GF-D8 (cell line): Measurements from ENCODE around the gene TMEM18.
"Not testable (repeated sequence)": the region's sequence is repeated elsewhere in the genome, so short reads cannot be mapped to it uniquely, and the experiment has no call there.

ENCODE experiments used
- DNase-seq: peaks from one replicate; lab custom pipeline; 2025; lab: John Stamatoyannopoulos, UW

Gene TMEM18

DNA sequence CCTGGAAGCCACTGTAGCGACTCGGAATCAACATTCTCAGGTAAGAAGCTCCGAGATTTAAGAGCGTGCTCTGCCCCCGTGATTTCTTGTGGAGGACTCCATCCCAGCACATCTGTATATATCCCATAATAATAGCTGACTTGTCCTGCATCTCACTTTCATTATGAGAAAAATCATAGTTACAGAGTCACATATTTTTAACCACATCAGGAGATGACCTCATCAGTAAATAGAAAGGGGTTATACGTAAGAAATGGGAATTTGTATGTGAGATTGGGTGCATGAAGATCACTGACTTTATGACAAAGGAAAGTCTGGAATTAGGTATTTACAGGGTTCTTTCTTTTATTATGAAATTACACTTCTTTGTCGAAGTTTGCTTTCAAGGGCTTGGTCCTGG, 16.4 kb upstream of the TMEM18 start:
- DNase-seq: no peak

DNA sequence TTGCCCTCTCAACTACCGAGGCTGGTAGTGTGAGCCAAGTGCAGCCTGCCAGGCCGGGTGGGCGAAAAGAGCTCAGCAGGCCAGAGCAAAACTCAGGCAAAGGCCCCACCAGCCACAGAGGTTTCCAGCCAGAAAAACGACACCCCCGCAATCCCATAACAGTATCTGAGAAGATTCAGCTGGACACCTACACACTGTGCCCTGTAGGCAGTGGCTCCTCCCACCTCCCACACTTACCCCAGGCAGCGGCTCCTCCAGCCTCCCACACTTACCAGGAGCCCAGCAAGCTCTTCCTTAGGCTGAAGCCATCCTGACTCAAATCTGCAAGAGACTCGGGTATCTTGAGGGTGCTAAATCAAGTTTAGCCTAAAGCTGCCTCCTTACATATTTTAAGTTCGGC, 15.6 kb upstream of the TMEM18 start:
- DNase-seq: no peak

DNA sequence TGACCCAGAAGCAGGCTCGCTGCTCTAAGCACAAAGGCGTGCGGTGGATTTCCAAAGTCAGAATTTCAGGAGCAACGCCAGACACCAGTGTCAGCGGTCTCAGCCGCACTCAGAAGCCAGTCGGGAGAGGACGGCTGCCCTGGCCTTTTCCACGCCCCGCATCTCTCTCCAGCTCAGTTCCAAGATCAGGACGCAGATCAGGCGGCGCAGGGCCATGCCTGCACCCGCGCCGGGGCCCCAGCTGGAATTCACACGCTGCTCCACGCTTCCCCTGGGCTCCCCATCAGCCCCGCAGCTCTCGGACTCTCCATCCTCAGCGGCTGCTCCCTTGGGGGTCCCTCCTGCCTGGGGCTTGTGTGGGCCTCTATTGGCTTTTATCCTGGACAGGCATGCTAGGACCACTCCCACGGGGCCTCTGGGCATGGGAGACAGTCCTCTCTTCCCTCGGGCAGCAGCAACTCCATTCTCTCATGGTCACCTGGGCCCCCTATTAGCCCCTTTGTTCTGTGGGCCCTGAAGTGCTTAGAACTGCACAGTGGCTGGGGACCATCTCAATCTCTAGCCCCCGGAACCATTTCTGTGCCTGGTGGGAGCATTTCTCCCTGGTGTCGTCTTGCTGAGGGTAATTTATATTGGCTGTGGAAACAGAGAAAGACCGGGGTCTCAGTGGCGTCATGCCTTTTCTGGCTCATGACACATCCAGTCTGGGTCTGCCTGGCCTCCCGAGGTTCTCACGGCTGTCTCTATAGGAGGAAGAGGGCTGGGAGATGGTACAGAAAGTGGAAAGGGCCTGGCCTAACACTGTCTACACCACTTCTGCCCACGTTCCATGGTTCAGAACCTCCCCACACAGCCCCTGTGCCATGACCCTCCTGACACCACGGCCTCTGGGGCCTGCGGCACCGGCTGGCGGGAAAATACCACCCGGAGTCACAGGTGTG, 14.9 kb upstream of the TMEM18 start:
- DNase-seq: no peak

DNA sequence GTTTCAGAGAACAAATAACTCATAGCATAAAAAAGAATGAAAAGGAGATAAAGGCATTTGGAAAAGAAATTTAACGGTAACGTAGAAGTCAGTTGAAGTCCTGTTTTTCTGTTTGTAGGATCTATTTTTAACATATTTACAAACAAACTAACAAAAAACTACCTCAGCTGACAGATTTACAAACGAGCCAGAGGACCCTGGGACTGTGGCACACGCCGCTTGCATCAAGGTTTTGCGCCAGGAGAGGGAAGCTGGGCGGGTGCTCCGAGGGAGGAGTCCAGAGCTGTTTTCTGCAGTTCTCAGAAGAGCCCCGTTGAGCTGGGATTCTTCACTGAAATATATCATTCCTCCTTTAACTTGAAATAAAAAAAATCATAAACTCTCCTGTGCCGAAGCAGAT, 13.6 kb upstream of the TMEM18 start:
- DNase-seq: no peak

DNA sequence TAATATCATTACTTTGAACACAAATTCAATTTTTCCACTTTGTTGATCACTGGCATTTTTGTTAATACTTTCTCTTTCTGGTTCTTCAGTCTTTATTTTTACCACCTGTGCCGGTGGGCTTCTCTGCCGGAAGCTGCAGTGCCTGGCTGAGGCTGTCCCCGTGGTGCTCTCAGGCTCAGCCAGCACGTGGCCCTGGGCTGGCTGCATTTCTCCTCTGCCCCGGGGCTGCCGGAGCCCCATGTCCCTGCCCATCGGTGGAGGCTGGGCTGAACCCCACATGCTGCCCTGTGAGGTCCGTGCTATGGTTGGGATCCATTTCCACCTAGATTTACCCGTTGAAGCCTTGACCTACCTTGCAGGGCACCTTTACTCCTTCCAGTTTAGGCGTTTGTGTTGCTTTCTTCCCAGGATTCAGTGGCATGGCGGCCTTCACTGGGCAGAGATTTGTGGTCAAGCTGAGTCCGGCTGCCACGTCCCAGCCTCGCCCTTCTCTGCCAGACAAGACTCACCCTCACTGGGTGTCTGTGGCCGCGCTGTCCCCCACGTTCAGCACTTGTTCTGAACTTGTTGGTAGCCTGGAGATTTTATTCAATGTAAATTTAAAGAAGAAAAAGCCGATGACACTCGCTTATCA, 12.8 kb upstream of the TMEM18 start:
- DNase-seq: no peak

DNA sequence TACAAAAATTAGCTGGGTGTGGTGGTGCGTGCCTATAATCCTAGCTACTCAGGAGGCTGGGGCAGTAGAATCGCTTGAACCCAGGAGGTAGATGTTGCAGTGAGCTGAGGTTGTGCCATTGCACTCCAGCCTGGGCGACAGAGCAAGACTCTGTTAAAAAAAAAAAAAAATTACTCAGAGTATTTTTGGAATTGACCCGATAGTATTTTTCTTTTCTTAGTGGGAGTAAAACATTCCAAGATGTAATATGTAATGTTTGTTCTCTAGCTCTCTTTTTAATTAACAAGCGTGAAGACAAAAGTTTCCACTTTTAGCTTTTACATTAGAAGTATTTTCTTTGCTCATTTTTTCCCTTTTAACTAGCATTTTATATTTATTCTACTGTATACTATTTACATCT, 12.0 kb upstream of the TMEM18 start:
- DNase-seq: no peak

DNA sequence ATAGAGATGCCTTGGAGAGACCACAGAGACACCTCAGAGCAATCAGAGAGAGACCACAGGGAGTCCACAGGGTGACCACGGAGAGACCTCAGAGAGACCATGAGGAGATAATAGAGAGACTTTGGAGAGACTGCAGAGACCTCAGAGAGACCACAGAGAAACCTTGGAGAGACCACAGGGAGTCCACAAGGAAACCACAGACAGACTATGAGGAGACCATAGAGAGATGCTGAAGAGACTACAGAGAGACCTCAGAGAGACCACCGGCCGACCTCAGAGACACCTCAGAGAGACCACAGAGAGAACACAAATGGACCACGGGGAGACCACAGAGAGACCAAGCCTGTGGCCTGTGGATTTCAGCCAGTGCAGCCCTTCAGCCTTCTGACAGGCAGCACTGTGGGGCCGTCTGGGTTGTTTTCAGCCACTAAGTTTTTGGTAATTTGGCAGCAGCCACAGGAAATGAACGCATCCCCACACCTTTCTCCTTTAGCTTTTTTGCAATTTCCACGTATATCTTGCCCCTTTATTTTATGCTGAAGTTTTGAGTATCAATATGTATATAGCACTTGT, 11.4 kb upstream of the TMEM18 start:
- no peak for DNase-seq

DNA sequence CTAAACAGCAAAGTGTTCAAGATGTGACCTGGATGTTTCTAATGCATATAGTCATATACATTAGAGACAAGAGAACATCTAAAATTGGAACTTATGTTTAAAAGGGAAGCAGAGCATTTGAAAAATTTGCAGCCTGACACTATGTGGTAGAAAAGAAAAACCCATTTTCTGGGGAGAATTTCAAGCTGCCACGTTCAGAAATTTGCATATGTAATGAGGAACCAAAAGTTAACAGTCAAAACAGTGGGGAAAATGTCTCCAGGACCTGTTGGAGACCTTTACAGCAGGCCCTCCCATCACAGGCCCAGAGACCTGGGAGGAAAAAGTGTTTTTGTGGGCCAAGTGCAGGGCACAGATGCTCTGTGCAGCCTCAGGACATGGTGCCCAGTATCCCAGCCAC, 8.2 kb upstream of the TMEM18 start:
- no peak for DNase-seq

DNA sequence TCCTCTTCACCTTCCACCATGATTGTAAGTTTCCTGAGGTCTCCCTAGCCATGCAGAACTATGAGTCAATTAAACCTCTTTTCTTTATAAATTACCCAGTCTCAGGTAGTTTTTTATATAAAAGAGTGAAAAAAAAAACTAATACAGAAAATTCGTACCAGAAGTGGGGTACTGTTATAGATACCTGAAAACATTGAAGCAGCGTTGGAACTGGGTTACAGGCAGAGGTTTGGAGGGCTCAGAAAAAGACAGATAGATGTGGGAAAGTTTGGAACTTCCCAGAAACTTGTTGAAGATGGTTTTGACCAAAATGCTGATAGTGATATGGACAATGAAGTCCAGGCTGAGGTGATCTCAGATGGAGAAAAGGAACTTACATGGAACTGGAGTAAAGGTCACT, 7.7 kb upstream of the TMEM18 start:
- not testable (repeated sequence) for DNase-seq

DNA sequence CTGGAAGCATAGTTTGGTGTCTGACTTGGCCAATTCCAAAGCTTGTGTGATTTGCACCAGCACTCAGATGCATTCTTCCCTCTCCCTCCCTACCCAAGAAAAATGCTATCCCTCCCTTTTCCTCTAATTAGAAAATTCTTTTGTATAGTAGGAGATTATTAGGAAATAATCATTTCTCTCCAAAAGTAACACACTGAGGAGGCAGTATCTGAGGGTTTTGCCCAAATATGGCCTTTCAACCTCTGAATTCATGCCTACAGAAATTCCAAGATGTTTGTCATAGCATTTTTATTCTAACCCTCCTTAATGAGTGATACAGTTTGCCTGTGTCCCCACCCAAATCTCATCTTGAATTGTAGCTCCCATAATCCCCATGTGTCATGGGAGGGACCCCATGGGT, 5.0 kb upstream of the TMEM18 start:
- DNase-seq: no peak

DNA sequence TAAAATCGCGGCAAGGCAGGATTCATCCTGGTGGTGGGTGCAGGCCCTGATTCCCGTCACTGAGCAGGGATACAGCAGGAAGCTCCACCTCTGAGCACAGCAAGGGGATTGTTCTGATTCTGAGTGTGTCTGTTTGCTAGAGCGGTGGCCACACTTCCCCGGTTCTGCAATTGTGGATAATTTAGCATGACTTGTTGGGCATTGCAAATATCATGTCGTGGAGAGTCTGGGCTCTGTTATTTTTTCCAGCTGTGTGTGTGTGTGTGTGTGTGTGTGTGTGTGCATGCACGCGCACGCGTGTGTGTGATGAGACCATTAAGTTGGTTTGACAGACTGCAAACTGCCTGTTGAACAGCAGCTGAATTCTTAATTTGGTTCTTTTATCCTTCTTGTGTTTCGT, 4.1 kb upstream of the TMEM18 start:
- DNase-seq: no peak

DNA sequence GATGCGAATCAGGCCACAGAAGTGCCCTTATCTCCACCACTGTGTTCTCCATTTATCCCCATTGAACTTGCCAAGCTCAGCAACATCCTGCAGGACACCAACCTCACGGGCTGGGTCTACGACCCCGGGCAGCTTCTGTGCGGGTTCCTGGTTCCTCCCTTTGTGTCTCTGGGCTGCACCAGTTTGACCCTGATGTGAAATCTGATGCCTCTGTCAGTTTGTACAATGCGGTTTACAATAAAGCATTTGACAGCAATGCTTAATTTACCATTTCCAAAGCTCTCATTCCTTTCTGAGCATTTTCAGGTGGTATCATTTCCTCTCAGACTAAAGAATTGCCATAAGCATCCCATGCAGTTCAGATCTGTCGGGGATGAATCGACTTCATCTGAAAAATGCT, 3.3 kb upstream of the TMEM18 start:
- no peak for DNase-seq

DNA sequence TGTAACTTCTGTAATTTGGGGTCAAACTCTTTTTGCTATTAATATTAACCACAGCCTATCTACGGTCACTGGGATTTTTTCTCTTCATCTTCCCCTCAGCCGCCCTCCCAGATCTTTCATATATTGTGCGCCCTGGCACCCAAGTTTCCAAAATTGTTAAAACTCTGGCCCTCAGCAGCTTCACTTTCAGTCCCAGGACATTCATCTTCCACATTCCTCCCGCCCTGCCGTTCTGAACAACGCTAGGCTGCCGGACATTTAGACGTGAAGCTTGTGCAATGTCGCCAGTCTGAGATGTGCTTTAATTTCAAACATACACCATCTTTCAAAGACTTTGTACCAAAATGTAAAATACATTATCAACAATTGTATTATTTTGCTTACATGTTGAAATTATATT, 1.8 kb upstream of the TMEM18 start:
- no peak for DNase-seq

DNA sequence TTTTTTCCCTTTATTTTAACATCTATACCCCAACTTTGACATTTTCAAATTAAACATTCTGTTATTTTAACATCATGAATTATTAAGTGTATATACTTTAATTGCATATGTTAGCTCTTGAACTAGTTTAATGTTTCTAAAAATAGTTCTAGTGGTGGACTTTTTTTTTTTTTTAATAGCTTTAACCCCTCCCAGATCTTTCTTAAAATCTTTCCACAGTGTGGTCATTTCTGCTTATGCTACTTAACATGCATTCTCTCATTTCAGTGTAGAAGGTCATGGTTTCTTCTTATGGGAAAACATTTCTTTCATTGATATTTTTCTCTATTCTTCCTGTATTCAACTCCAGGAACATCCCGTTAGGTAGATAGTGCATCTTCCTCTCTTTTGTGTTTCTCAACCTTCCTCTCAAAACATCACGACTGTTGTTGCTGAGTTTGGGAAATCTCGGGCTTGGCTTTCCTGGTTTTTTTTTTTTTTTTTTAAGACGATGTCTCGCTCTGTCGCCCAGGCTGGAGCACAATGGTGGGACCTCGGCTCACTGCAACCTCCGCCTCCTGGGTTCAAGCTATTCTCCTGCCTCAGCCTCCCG, 849 bp upstream of the TMEM18 start:
- DNase-seq: peak; percentile 15

DNA sequence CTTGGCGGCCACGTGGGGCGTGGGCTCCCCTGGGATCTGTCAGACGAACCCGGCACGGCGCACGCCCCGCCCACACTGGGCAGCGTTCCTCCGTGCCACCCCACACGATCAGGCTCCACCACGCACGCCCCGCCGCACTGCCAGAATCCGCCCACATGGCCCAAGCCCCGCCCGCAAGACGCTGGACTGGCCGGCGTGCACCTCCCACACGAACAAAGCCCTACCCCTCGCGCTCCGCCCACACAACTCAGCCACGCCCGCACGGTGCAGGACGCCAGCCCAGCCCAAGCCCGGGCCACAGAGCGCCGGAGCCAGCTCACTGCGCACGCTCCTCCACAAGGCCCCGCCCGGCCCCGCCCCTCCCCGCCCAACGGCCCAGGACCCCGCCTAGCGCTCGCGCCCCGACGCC, 555 bp downstream of the TMEM18 start:
- DNase-seq: peak; percentile 90

DNA sequence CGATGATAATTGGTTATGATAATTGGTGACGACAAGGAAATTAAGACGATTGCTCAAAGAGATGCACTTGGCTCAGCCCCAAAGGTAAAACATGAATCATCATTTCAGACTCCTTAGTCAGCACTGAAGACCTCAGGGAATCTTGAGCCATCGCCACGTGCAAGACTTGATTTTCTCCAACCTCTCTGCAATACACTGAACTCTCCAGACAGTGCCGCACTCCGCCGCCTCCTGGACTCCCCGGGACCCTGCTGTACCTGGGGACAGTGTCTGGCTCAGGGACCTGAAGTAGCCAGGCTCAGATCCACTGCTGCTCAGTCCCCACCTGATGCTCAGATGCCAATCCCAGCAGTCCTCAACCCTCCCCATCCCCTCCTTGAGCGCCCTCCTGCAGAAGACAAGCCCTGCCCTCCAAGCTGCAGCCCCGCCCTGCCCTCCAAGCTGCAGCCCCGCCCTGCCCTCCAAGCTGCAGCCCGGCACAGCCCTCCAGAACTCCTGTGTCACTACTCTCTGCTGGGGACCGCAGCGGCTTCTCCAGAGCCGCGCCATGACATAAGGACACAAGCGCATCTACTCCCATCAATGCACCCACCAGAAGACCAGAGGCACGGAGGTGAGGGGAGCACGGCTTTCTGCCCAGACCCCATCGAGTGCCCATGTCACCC, 1.1 kb downstream of the TMEM18 start:
- DNase-seq: peak; percentile 30

DNA sequence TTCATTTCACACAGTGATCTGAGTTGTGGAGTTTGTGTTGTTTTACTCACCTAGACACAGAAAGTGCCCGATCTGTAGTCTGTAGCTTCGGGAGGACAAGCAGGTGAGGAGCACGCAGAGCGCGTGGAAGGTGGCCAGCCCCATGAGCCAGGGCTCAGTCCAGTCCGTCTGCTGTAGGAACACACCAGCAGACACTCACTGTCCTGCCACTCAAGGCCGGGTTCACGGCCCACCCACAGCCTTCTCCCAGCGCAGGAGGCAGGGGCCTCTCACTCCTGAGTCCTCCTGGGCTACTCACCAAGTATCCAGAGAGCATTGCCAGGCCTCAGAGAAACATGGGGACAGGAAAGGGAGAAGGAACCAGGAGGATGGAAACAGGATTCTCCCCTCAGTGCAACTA, 1.7 kb downstream of the TMEM18 start:
- no peak for DNase-seq

DNA sequence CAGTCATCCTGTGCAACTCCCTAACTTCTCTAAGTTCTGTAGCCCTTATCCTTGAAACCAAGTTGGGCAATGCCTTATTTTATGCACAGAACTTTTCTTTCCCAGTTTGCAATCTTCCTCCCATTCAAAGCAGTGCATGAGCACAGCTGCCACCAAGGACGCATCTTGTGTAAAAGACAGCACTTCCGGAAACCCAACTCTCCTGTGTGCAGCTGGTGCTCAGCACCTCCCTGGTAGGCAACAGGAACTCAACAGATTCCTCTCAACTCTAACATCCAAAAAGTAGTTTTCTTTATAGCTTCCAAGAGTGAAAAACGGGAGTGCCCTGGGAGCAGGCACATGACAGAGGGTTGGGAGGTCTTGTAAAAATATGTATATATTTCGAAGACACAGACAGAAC, 2.2 kb downstream of the TMEM18 start:
- peak; percentile 43 for DNase-seq

DNA sequence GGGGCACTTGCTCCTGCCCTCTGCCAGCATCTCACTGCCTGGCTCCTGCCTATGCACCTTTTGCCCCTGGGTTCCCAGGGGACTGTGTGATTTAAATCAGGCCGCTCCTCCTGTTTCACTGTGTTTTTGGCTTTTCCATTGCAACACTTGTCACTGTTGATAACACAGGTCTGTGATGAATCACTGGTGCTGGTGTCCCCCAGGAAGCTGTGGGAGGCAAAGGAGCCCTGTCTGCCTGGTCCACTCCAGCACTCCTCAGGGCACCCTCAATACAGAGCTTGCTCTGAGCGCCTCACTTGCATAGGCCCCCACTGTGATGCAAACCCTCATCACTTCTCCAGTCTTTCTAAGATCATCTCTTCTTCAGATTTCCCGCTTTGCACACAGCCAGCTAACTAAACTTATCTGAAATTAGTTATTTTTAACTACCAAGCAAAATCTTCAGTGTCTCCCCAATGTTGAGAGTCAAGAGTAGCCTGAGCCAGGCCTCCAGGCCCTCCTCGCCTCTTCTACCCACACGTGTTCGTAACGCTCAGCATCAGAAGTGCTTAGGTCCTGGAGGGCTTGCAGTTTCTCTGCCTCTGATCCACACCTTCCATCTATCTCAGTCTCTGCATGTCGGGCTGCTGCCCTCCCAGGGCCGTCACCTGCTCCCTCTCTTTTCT, 2.8 kb downstream of the TMEM18 start:
- no peak for DNase-seq

DNA sequence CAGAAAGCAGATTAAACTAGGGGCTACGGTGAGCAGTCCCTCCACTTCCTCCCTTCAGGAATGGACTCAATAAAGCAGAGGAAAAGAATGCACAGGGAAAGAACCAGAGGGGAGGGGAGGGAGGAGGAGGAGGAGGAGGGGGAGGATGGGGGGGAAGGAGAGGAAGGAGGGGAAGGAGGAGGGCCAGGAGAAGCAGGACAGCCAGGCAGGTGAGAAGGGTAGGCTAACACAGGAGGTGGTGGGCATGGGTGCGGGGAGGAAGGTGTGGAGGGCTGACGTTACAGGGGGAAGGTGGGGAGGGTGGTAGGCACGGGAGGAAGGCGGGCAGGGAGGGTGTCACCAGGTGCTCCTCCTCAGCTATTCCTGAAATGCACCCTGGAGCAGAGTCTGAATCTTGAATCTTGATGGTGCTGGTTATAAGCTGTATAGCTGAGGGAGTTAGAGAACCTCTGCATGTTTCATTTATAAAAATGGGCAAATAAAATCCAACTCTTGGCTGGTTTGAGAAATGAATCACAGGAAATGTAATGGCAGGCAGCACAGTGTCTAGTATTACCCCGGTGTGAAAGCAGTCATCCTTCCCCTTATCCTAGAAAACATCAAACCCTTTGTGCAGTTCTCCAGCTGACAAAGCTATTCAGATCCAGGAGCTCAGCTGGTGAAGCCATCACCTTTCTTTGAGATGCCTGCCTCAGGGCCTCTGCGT, 3.4 kb downstream of the TMEM18 start:
- DNase-seq: no peak

DNA sequence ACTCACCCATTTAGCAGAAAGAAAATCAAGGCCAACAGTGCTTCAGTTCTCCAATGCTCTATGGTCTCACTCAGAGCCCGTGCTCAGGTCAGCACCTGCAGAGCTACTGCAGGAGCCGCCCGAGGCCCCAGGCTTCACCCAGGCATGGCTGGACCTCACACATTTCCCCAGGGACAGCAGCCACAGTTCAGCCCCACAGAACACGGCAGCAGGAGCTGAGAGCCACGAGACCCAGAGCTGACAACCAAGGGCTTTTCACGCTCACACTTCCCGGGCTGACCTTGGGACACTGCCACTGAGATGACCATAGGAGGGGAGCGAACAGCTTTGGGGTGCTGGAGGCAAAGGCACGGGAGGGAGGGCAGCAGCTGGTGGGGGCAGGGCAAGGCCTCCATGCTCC, 4.2 kb downstream of the TMEM18 start:
- DNase-seq: no peak
